Measurements from ENCODE around the gene ENOX1. TPM values are rescaled to one million over a fixed set of nuclear protein-coding genes. Genes with fewer than 3 reads are reported as not detected.

ENOX1 gene
- total RNA-seq, 1 experiment from 2014 or later = 1.5 TPM

GRCh38 chr13:43257765-43258164 lies 529.0 kb downstream of the ENOX1 start:
- BruUV-seq (replicated peaks) = no TSS peak
- no peaks in the 10 kb centered on the region for H3K9me3 Mint-ChIP-seq (ENCODE audit: low read depth, unreplicated experiment)
- H3K27me3 Mint-ChIP-seq (ENCODE audit: unreplicated experiment) = no peaks in the 10 kb centered on the region
- H3K4me3 Mint-ChIP-seq (ENCODE audit: low read depth, unreplicated experiment) = no peak overlapping the region
- no peak overlapping the region for H3K27ac Mint-ChIP-seq (ENCODE audit: unreplicated experiment)
- intact Hi-C loops (cut with micrococcal nuclease; ENCODE audit: unreplicated experiment) = no loop called here
- no peak for TF ChIP-seq CTCF (IDR thresholded peaks at IDR 0.05; ENCODE audit: unreplicated experiment)
- DNase-seq = no peak
- H3K4me1 Mint-ChIP-seq (ENCODE audit: low read depth, unreplicated experiment) = no peaks in the 10 kb centered on the region
- H3K36me3 Mint-ChIP-seq (ENCODE audit: insufficient read depth, unreplicated experiment) = no peaks in the 10 kb centered on the region
- CTCF ChIA-PET = no interaction called here

GRCh38 chr13:43251961-43252360 lies 534.8 kb downstream of the ENOX1 start:
- no TSS peak for BruUV-seq (replicated peaks)
- no peaks in the 10 kb centered on the region for H3K36me3 Mint-ChIP-seq (ENCODE audit: insufficient read depth, unreplicated experiment)
- no peak for DNase-seq

GRCh38 chr13:43246382-43246781 lies 540.4 kb downstream of the ENOX1 start:
- Mint-ChIP-seq H3K27me3 (ENCODE audit: unreplicated experiment) (peaks cover 19% of the 10 kb centered on the region), H3K9me3 (ENCODE audit: low read depth, unreplicated experiment) (no peaks in the 10 kb centered on the region), H3K4me1 (ENCODE audit: low read depth, unreplicated experiment) (no peaks in the 10 kb centered on the region), H3K36me3 (ENCODE audit: insufficient read depth, unreplicated experiment) (no peaks in the 10 kb centered on the region), H3K27ac (ENCODE audit: unreplicated experiment) (no peak overlapping the region), H3K4me3 (ENCODE audit: low read depth, unreplicated experiment) (no peak overlapping the region)
- DNase-seq = no peak
- CTCF ChIA-PET = no interaction called here
- BruUV-seq (replicated peaks) = no TSS peak
- no peak for TF ChIP-seq CTCF (IDR thresholded peaks at IDR 0.05; ENCODE audit: unreplicated experiment)
- intact Hi-C loops (cut with micrococcal nuclease; ENCODE audit: unreplicated experiment) = no loop called here

More at GRCh38 chr13:43251961-43252360, 534.8 kb downstream of the ENOX1 start:
- H3K4me1 Mint-ChIP-seq (ENCODE audit: low read depth, unreplicated experiment) = no peaks in the 10 kb centered on the region
- H3K9me3 Mint-ChIP-seq (ENCODE audit: low read depth, unreplicated experiment) = no peaks in the 10 kb centered on the region
- intact Hi-C loops (cut with micrococcal nuclease; ENCODE audit: unreplicated experiment) = no loop called here
- no peak overlapping the region for H3K27ac Mint-ChIP-seq (ENCODE audit: unreplicated experiment)
- H3K27me3 Mint-ChIP-seq (ENCODE audit: unreplicated experiment) = no peaks in the 10 kb centered on the region
- CTCF ChIA-PET = no interaction called here
- TF ChIP-seq CTCF (IDR thresholded peaks at IDR 0.05; ENCODE audit: unreplicated experiment) = no peak
- H3K4me3 Mint-ChIP-seq (ENCODE audit: low read depth, unreplicated experiment) = no peak overlapping the region

GRCh38 chr13:43245374-43245964 lies 541.3 kb downstream of the ENOX1 start:
- no peak for DNase-seq
- Mint-ChIP-seq H3K27ac (ENCODE audit: unreplicated experiment) (no peak overlapping the region), H3K4me3 (ENCODE audit: low read depth, unreplicated experiment) (no peak overlapping the region), H3K27me3 (ENCODE audit: unreplicated experiment) (peaks cover 28% of the 10 kb centered on the region), H3K4me1 (ENCODE audit: low read depth, unreplicated experiment) (no peaks in the 10 kb centered on the region), H3K9me3 (ENCODE audit: low read depth, unreplicated experiment) (no peaks in the 10 kb centered on the region), H3K36me3 (ENCODE audit: insufficient read depth, unreplicated experiment) (no peaks in the 10 kb centered on the region)
- BruUV-seq (replicated peaks) = no TSS peak
- CTCF ChIA-PET = no interaction called here
- no peak for TF ChIP-seq CTCF (IDR thresholded peaks at IDR 0.05; ENCODE audit: unreplicated experiment)
- intact Hi-C loops (cut with micrococcal nuclease; ENCODE audit: unreplicated experiment) = no loop called here
